22Rv1 (cell line): ENCODE measurements around the gene LCN12.

ENCODE experiments used
- ZFX ChIP-seq: fragments of 450-650 bp; IDR thresholded peaks from 2 replicates; pipeline ENCODE4 v1.6.1; 2017; ENCODE audit warnings: antibody characterized with exemption, borderline replicate concordance
- TF ChIP-seq, protein P1 (sequence below): fragments of 450-650 bp; IDR thresholded peaks from 2 replicates; pipeline ENCODE4 v1.5.1; 2017; ENCODE audit warnings: mild to moderate bottlenecking

DNA sequence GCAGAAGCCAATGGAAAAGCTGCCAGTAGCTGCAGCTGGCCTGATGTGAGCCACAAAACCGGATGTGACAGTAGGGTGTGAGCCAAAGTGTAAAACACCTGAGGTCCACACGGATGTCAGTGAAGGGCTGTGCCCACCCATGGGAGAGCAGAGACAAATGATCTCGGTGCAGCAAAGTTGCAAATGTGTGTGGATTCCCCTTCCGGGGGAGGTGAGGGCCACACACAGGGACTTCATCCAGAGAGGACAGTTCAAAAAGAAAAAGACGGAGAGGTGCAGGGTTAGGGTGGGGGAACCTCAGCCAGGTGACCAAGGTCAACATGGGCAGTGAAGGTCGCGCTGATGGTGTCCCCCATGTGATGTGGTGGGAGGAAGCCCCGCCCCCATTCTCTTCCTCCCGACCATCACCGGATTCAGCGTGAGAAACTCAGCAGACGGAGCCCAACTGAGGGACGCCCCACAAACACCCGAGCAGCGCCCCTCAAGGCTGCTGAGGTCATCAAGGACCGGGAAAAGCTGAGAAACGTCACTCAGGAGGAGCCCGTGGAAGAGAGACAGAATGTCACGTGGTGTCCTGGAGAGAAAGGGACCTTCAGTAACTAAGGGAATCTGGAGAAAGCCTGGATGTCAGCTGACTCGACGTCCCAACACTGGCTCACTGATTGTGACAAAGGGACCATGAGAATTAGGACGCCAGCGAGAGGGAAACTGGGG is 13.9 kb downstream of the LCN12 start:
- TF ChIP-seq, protein P1, sequence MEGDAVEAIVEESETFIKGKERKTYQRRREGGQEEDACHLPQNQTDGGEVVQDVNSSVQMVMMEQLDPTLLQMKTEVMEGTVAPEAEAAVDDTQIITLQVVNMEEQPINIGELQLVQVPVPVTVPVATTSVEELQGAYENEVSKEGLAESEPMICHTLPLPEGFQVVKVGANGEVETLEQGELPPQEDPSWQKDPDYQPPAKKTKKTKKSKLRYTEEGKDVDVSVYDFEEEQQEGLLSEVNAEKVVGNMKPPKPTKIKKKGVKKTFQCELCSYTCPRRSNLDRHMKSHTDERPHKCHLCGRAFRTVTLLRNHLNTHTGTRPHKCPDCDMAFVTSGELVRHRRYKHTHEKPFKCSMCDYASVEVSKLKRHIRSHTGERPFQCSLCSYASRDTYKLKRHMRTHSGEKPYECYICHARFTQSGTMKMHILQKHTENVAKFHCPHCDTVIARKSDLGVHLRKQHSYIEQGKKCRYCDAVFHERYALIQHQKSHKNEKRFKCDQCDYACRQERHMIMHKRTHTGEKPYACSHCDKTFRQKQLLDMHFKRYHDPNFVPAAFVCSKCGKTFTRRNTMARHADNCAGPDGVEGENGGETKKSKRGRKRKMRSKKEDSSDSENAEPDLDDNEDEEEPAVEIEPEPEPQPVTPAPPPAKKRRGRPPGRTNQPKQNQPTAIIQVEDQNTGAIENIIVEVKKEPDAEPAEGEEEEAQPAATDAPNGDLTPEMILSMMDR = no peak
- TF ChIP-seq ZFX = no peak
